Fibroblast of skin of abdomen (primary cell): ENCODE measurements around the gene TNK2.
"Not testable (repeated sequence)": the region's sequence is repeated elsewhere in the genome, so short reads cannot be mapped to it uniquely, and the experiment has no call there.

Experiments used
- DNase-seq: peaks from one replicate; pipeline ENCODE4 v3.0.0-alpha.2; 2013

Gene TNK2

GRCh38 chr3:195844671-195845218 lies 63.6 kb downstream of the TNK2 start:
- no peak for DNase-seq

DNA sequence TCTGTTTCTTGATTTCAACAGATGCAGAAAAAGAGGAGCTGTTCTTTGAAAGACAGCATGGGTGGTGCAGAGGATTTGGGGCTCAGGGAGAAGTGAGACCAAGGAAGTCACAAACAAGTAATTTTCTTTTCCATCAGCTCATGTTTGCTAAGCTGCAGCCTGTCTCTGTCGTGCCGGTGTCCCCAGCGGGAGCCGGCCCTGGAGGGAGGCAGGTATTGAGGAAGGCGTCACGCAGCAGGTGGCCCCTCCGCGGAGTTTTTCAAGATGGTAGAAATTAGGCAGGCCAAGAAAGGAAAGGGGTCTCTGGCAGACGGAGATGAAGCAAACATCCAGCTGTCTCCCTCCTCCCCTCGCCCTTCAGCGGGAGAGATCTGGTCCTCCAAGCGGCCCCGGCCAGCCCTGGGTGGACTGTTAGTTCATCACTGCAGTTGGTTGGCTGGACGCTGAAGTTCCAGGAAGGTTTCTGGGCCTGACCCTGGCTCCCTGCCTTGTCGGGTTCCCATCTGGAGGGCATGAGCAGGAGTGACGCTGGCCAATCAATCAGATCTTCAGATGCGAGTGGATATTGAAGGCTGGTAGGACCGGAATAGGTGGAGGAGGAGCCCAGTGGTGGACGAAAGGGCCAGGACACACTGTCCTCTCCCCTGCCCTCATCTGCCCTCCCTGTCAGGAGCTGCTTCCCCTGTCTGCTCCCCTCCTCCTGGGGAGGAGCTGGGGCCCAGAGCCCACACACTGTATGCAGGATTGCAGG lies 68.9 kb downstream of the TNK2 start:
- DNase-seq: no peak

GRCh38 chr3:195838714-195839113 lies 69.6 kb downstream of the TNK2 start:
- no peak for DNase-seq

- no peak for DNase-seq
Observed at GRCh38 chr3:195836476-195837135, 71.7 kb downstream of the TNK2 start.

GRCh38 chr3:195835791-195836190 lies 72.6 kb downstream of the TNK2 start:
- no peak for DNase-seq

- DNase-seq: no peak
Observed at GRCh38 chr3:195834675-195835583, 73.4 kb downstream of the TNK2 start.

DNA sequence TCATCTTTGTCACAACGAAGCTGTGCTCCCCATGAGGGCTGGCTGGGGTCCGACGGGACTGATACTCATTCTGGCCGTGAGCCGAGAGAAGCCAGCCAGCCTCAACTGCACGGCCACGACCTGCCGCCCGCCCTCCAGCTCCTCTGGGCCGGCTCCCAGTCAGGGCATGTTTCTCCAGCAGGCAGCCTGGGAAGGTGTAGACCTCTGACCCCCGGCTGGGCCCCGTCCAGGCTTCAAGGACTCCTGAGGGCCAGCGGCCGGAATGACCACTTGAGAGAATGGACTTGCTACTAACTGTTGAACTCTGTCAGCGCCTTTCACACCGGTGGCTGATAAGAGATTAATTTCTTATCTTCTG lies 78.5 kb downstream of the TNK2 start:
- DNase-seq: no peak

GRCh38 chr3:195828762-195829161 lies 79.6 kb downstream of the TNK2 start:
- no peak for DNase-seq

DNA sequence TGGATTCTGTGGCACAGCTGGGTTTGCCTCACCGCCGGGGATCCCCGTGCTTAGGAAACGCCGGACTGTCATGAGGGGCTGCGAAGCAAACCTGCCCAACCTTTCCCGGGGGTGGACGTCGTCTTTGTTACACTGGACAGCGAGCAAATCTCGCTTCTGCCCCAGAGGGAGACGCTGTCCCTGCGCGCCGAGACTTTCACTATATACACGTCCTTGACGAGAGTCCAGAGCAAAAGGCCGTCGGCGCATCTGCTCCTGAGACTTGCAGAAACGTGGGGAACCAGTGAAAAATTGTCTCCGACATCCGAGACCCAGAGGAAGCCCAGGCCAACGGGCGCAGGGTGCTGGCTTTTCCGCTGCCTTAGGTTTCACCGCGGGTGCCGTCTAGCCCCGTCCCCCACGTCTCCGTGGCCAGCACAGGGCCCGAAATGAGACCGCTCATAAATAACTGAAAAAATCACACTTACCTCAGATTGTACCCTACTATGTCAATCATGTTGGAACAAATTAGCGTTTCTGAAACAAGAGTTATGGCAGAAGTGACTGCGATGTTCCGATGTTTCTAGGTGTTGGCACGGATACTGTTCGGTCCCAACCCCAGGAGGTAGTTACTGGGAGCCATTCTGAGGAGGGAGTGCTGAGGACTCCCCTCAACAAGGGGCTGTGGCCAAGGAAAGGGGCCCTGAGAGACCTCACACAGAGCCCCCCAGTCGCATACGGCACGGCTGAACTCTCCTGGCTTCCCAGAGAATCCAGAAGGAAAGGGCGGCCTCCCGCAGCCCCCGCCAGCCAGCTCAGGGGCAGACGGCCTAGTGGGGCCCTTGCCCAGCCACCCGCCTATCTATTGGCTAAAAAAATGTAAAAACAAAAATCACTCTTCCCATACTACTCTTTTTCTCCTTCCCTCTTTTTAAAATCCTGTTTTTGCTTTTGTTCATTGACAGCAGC lies 82.2 kb downstream of the TNK2 start:
- DNase-seq: no peak

- DNase-seq: no peak
Observed at GRCh38 chr3:195825191-195825588, 83.2 kb downstream of the TNK2 start.

GRCh38 chr3:195824425-195825190 lies 83.7 kb downstream of the TNK2 start:
- DNase-seq: not testable (repeated sequence)

DNA sequence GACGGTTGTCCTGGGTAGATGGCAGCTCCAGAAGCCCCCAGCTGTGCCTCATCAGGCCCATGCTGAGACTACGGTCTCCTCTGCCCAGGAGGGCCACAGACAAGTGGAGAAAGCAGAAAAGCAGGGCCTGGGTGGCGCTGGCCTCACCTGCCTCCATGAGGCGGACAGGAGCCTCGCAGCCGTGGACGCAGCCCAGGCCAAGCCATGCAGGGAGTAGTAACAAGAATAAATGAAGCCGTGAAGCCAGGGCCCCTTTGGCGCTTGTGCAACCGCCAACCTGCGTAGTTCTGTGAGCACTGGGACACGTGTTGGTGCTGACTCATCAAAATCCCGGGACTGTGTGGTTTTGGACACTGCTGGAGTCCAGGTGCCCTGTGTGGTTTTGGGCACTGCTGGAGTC lies 84.4 kb downstream of the TNK2 start:
- no peak for DNase-seq

DNA sequence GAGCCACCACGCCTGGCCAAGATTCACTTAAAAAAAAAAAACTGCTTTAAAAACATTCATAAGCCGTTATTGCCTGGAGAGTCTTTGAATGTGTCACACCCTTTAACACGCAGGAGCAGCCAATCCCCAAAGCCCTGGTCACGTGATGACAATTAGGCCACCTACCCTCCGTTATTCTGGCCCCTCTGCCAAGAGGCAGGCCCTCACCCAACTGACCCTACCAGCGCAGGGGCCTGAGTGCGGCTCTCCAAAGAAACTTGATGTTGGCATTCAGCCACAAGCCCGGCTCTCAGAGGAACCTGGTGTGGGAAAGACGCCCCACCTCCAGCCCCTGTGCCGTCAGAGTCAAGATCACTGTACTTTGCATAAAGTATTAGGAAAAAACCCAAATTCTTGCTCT lies 85.1 kb downstream of the TNK2 start:
- DNase-seq: no peak

GRCh38 chr3:195822131-195822696 lies 86.1 kb downstream of the TNK2 start:
- no peak for DNase-seq

DNA sequence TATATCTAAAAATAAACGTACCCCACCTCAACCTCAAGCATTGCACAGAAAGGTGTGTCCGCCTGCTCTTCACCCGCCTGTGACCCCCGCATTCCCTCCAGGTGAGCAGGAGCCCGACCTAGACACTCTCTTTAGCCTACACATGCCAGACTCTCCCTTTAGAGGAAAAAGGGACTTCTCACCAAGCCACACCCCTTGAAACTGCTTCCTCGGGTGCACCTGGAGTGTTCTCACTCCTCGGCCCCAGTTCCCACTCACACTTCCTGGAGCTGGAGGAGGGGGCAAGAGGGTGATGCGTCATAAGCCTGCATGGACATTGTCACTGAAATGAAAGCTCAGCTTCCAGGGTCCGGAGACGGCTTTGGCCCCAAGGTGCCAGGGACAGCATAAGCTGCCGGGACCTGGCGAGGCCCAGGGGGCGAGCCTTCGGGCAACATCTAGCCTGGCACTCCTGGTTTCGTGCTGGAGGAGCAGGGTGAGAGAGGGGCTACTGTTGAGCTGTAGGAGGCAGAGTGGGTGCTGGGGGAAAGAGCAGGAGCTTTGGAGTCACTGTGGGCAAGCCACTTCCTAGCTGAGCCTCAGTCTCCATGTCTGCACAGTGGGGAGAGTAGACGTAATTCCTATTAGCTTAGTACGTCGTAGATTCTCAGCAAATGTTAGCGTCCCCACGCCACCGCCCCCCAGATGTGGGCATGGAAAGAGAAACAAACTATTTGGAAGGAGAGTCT lies 86.8 kb downstream of the TNK2 start:
- DNase-seq: no peak

DNA sequence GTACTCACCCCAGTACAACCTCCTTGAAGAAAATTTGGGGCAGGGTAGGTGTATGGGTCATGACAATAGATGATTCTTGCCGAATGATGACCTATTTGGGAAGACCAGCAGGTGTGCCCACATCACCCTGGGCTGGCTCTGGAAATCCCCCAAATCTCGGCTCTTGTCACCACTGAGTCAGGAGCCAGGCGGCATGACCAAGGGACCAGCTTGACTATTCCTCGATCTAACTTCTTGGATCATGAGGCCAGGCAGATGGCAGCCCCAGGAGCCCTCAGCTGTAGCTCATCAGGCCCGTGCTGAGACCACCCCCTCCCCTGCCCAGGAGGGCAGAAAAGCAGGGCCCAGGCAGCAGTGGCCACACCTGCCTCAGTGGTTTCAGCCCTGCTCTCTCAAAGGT lies 87.5 kb downstream of the TNK2 start:
- no peak for DNase-seq

DNA sequence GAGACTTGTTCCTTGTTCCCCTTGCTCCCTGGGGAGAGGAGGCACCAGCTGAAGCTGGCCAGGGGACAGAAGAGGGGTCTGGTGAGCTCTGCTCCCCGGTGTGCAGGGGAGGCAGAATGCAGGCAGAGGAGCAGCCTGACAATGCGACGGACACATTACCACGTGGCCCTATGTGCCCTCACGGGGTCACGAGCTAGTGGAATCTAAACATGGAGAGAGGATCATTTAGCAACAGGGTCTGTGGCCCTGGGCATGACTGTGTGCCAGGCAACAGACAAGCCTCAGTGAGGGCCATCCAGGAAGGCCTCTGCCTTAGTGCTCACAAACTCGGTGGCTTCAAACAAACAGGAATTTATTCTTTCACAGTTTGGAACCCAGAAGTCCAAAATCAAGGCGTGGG lies 88.2 kb downstream of the TNK2 start:
- DNase-seq: no peak

DNA sequence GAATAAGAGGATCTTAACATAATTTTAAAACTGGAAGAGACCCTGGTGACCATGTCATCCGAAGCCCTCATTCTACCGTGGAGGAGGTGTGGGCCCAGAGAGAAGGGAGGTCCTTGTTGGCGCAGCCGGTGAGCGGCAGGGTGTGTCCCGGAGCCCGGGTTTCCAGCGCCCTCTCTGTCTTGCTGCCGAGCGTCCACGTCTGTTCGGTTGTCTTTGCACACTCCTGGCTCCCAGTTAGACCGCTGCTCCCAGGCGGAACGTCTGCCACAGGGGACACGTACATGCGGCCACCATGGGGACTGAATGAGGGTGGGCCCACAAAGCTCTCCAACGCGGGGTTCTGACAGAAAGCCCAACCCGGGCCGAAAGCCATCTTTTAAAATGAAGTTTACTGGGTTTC lies 90.0 kb downstream of the TNK2 start:
- DNase-seq: no peak

- no peak for DNase-seq
Observed at GRCh38 chr3:195817578-195818135, 90.7 kb downstream of the TNK2 start.
